Measurements from ENCODE around the gene CCT5. TPM values are rescaled to one million over a fixed set of nuclear protein-coding genes. Genes with fewer than 3 reads are reported as not detected.

CCT5 gene
- total and polyA plus RNA-seq, 10 of the 15 experiments (the other 5 are each of a cell fraction or from before 2014, with no cell fraction given): 376 to 637 (median 543) TPM

GRCh38 chr5:10249948-10250805 lies at the start of gene CCT5 (continued):
- no peak for TF ChIP-seq CTCF (IDR thresholded peaks at IDR 0.05 in 2 of 3, conservative IDR thresholded peaks at IDR 0.05 in 1 of 3; ENCODE audit: control insufficient read depth in 2 of 3, extremely low read depth in 1 of 3, insufficient read depth in 1 of 3, low read depth in 3 of 3, low read length in 3 of 3)
- peak; percentile 75; the same call in 1 of the 2 replicates for TF ChIP-seq POLR2AphosphoS2 (IDR thresholded peaks at IDR 0.05; ENCODE audit: low read depth, low read length)
- no peak for TF ChIP-seq RBBP5 (conservative IDR thresholded peaks at IDR 0.05)
- TF ChIP-seq SMC3 (IDR thresholded peaks at IDR 0.05; ENCODE audit: borderline replicate concordance, low read length): no peak
- peak; percentile 67; the same call in 1 of the 2 replicates for TF ChIP-seq DPF2 (IDR thresholded peaks at IDR 0.05)
- TF ChIP-seq SUZ12 (IDR thresholded peaks at IDR 0.05; ENCODE audit: unreplicated experiment): no peak
- TF ChIP-seq RAD21 (IDR thresholded peaks at IDR 0.05; ENCODE audit: insufficient read depth, low read depth, low read length): no peak
- no peak for TF ChIP-seq MEF2B (IDR thresholded peaks at IDR 0.05; ENCODE audit: partially characterized antibody, poor library complexity, severe bottlenecking)
- TF ChIP-seq NR2F1 (conservative IDR thresholded peaks at IDR 0.05): peak; percentile 47; the same call in 1 of the 2 replicates
- no peak for TF ChIP-seq ZNF274 (IDR thresholded peaks at IDR 0.05; ENCODE audit: insufficient read depth, insufficient read length)
- peak; percentile 87 for TF ChIP-seq ZBTB40 (IDR thresholded peaks at IDR 0.05; ENCODE audit: borderline replicate concordance)
- TF ChIP-seq PAX8 (IDR thresholded peaks at IDR 0.05): no peak
- no peak for TF ChIP-seq ZNF24 (IDR thresholded peaks at IDR 0.05)
- TF ChIP-seq SREBF1 (IDR thresholded peaks at IDR 0.05; ENCODE audit: low read length): peak; percentile 97
- TF ChIP-seq USF2 (IDR thresholded peaks at IDR 0.05; ENCODE audit: borderline replicate concordance, low read depth, low read length): no peak
- TF ChIP-seq GATAD2B (conservative IDR thresholded peaks at IDR 0.05; ENCODE audit: low read depth): peak; percentile 81
- peak; percentile 93 to 96 for TF ChIP-seq BHLHE40 (IDR thresholded peaks at IDR 0.05; ENCODE audit: borderline replicate concordance in 1 of 2, low read depth in 2 of 2, low read length in 1 of 2)
- TF ChIP-seq NFYA (IDR thresholded peaks at IDR 0.05; ENCODE audit: borderline replicate concordance, low read depth, low read length): no peak
- no peak for TF ChIP-seq EED (IDR thresholded peaks at IDR 0.05; ENCODE audit: low read depth)
- TF ChIP-seq TAF1 (IDR thresholded peaks at IDR 0.05; ENCODE audit: borderline replicate concordance, low read depth, low read length): peak; percentile 90
- TF ChIP-seq SKIL (IDR thresholded peaks at IDR 0.05; ENCODE audit: low read depth, poor library complexity, severe bottlenecking): peak; percentile 98

Data from GM12878 (cell line).